Measurements from ENCODE around the gene AQP6. TPM values are rescaled to one million over a fixed set of nuclear protein-coding genes. Genes with fewer than 3 reads are reported as not detected.

AQP6 gene
- total and polyA plus RNA-seq, 12 donors, result 0.20 to 1.1 (median 0.28) TPM; not detected in 8

GRCh38 chr12:50022903-50023302 is 50.2 kb downstream of the AQP6 start:
- no peak for DNase-seq
- 94 to 100% (median 99%) methylated on average over 1 of the region's 1 CpG for WGBS, 4 donors
- H3K9me3 ChIP-seq (replicated peaks in 1 of 3), result no peaks in the 10 kb centered on the region
- no peaks in the 10 kb centered on the region for H3K27me3 ChIP-seq
- H3K27ac ChIP-seq, result no peak overlapping the region
- TF ChIP-seq POLR2A (IDR thresholded peaks at IDR 0.05), result no peak
- TF ChIP-seq CTCF (IDR thresholded peaks at IDR 0.05), result no peak
- H3K4me1 ChIP-seq (replicated peaks in 1 of 2), result peaks cover 6 to 14% of the 10 kb centered on the region in 2 donors
- H3K36me3 ChIP-seq (replicated peaks in 1 of 2), result no peaks in the 10 kb centered on the region
- H3K4me3 ChIP-seq, result no peak overlapping the region
- intact Hi-C loops (cut with DNase I), result no loop called here

GRCh38 chr12:50024227-50024626 is 51.5 kb downstream of the AQP6 start:
- no peak for TF ChIP-seq CTCF (IDR thresholded peaks at IDR 0.05)
- TF ChIP-seq POLR2A (IDR thresholded peaks at IDR 0.05), result no peak
- WGBS, 4 donors, result 70 to 79% (median 72%) methylated on average over 8 of the region's 8 CpGs
- no peaks in the 10 kb centered on the region for H3K9me3 ChIP-seq (replicated peaks in 1 of 3)
- DNase-seq, result no peak
- no peaks in the 10 kb centered on the region for H3K27me3 ChIP-seq
- peaks cover 6 to 14% of the 10 kb centered on the region in 2 donors for H3K4me1 ChIP-seq (replicated peaks in 1 of 2)
- H3K36me3 ChIP-seq (replicated peaks in 1 of 2), result no peaks in the 10 kb centered on the region
- intact Hi-C loops (cut with DNase I), result no loop called here
- no peak overlapping the region for H3K27ac ChIP-seq
- no peak overlapping the region for H3K4me3 ChIP-seq

GRCh38 chr12:50024805-50025186 is 52.0 kb downstream of the AQP6 start:
- intact Hi-C loops (cut with DNase I), result no loop called here
- TF ChIP-seq POLR2A (IDR thresholded peaks at IDR 0.05) (no peak), CTCF (IDR thresholded peaks at IDR 0.05) (no peak)
- Histone ChIP-seq H3K27ac (peak overlapping the region in 1 of 5 donors; percentile 12), H3K36me3 (replicated peaks in 1 of 2) (no peaks in the 10 kb centered on the region), H3K4me1 (replicated peaks in 1 of 2) (peaks cover 6 to 14% of the 10 kb centered on the region in 2 donors), H3K4me3 (peak overlapping the region in 2 of 4 donors; percentile 62 to 69), H3K9me3 (replicated peaks in 1 of 3) (no peaks in the 10 kb centered on the region), H3K27me3 (no peaks in the 10 kb centered on the region)
- no peak for DNase-seq
- 1 to 2% (median 2%) methylated on average over 12 to 16 of the region's 16 CpGs for WGBS, 4 donors

- peak; percentile 95 to 98 (median 97) for DNase-seq
- Histone ChIP-seq H3K36me3 (replicated peaks in 1 of 2) (no peaks in the 10 kb centered on the region), H3K9me3 (replicated peaks in 1 of 3) (no peaks in the 10 kb centered on the region), H3K27ac (peak within 1 kb of the TSS in 2 of 5 donors; percentile 12 to 45), H3K27me3 (no peaks in the 10 kb centered on the region), H3K4me3 (peak within 1 kb of the TSS in 2 of 4 donors; percentile 62 to 69), H3K4me1 (replicated peaks in 1 of 2) (peaks cover 6 to 14% of the 10 kb centered on the region in 2 donors)
- intact Hi-C loops (cut with DNase I), result no loop called here
- WGBS, 4 donors, result 4 to 6% (median 5%) methylated on average over 36 to 47 of the region's 47 CpGs
- TF ChIP-seq POLR2A (IDR thresholded peaks at IDR 0.05) (peak in 1 of 2 donors; percentile 37), CTCF (IDR thresholded peaks at IDR 0.05) (no peak)
Observed at GRCh38 chr12:50025187-50026059, 52.7 kb downstream of the AQP6 start, which contains the start of gene RACGAP1. RACGAP1 (minus strand) TSS chr12:50025494; CDS start chr12:50016715, 8,779 bp downstream.
